ENCODE data around the gene MRPL20. TPM values are rescaled to one million over a fixed set of nuclear protein-coding genes. Genes with fewer than 3 reads are reported as not detected.

The MRPL20 gene
- total and polyA plus RNA-seq, 2 donors (not counting 3 experiments of a cell fraction or from before 2014, with no cell fraction given), result 134 to 152 TPM

GRCh38 chr1:1420654-1421141, 13.6 kb upstream of the MRPL20 start:
- Histone ChIP-seq H3K36me3 (ENCODE audit: control insufficient read depth in 2 of 2, extremely low read depth in 1 of 2, insufficient read depth in 2 of 2, low read length in 2 of 2) (no peaks in the 10 kb centered on the region), H3K4me3 (replicated peaks in 1 of 3; ENCODE audit: insufficient read depth in 1 of 3, low read depth in 1 of 3, low read length in 3 of 3) (no peak overlapping the region), H2AFZ (ENCODE audit: low read depth, low read length) (no peak overlapping the region), H3K9me1 (replicated peaks; ENCODE audit: control insufficient read depth, extremely low read depth, insufficient read depth, low read length) (no peaks in the 10 kb centered on the region), H3K79me2 (ENCODE audit: control insufficient read depth, insufficient read depth, low read length) (no peaks in the 10 kb centered on the region), H3K27ac (ENCODE audit: insufficient read depth, low read depth, low read length) (no peak overlapping the region), H3K27me3 (ENCODE audit: control insufficient read depth in 2 of 2, insufficient read depth in 2 of 2, low read length in 2 of 2) (no peaks in the 10 kb centered on the region), H3K9ac (replicated peaks; ENCODE audit: extremely low read depth, insufficient read depth, low read length) (no peak overlapping the region), H3K4me2 (ENCODE audit: insufficient read depth, low read length) (no peak overlapping the region), H3K4me1 (ENCODE audit: control insufficient read depth, extremely low read depth, insufficient read depth, low read length) (peaks cover 3% of the 10 kb centered on the region), H3K9me3 (replicated peaks; ENCODE audit: control insufficient read depth, insufficient read depth, low read length) (no peaks in the 10 kb centered on the region), H4K20me1 (replicated peaks; ENCODE audit: control insufficient read depth, extremely low read depth, insufficient read depth, low read length) (no peaks in the 10 kb centered on the region)
- ChIA-PET CTCF (interaction anchor here (0.6 to 2.2 kb wide), 8 partner anchors 9 to 45 kb away, joined by 3 to 11 read pairs (median 4); partner anchors contain the start of genes AURKAIP1 and CCNL2), POLR2A (no interaction called here)
- intact Hi-C loops (cut with micrococcal nuclease) (no loop called here), dilution Hi-C loops (cut with MboI; ENCODE audit: extremely low pct_ligation_motif_present, low sequenced_read_pairs) (no loop called here)
- FAIRE-seq (no peak), DNase-seq (ENCODE audit: low read depth, low spot score) (no peak)
- TF ChIP-seq MYC (IDR thresholded peaks at IDR 0.05; ENCODE audit: low read depth, low read length) (no peak), FOS (IDR thresholded peaks at IDR 0.05; ENCODE audit: borderline replicate concordance, insufficient read depth, low read length) (no peak), EZH2 (IDR thresholded peaks at IDR 0.05; ENCODE audit: borderline replicate concordance, low read depth, low read length, severe bottlenecking) (no peak), POLR2AphosphoS5 (IDR thresholded peaks at IDR 0.05; ENCODE audit: insufficient read depth, low read depth, low read length) (no peak), CTCF (IDR thresholded peaks at IDR 0.05; ENCODE audit: extremely low read depth in 1 of 2, insufficient read depth in 1 of 2, low read depth in 1 of 2, low read length in 2 of 2) (no peak), JUN (IDR thresholded peaks at IDR 0.05; ENCODE audit: borderline replicate concordance, insufficient read depth, insufficient read length, low read depth) (no peak), POLR2A (IDR thresholded peaks at IDR 0.05; ENCODE audit: low read depth, low read length) (no peak), MAX (IDR thresholded peaks at IDR 0.05; ENCODE audit: insufficient read depth, insufficient read length) (no peak), GATA2 (IDR thresholded peaks at IDR 0.05; ENCODE audit: insufficient read depth, insufficient read length, low read depth, low read length) (no peak)
- no TSS peak for BruUV-seq (replicated peaks)
